Measurements from ENCODE around the gene CCDC63.
A peak's percentile ranks its signal among the peaks of the same experiment; 100 is the strongest.

Gene CCDC63

DNA sequence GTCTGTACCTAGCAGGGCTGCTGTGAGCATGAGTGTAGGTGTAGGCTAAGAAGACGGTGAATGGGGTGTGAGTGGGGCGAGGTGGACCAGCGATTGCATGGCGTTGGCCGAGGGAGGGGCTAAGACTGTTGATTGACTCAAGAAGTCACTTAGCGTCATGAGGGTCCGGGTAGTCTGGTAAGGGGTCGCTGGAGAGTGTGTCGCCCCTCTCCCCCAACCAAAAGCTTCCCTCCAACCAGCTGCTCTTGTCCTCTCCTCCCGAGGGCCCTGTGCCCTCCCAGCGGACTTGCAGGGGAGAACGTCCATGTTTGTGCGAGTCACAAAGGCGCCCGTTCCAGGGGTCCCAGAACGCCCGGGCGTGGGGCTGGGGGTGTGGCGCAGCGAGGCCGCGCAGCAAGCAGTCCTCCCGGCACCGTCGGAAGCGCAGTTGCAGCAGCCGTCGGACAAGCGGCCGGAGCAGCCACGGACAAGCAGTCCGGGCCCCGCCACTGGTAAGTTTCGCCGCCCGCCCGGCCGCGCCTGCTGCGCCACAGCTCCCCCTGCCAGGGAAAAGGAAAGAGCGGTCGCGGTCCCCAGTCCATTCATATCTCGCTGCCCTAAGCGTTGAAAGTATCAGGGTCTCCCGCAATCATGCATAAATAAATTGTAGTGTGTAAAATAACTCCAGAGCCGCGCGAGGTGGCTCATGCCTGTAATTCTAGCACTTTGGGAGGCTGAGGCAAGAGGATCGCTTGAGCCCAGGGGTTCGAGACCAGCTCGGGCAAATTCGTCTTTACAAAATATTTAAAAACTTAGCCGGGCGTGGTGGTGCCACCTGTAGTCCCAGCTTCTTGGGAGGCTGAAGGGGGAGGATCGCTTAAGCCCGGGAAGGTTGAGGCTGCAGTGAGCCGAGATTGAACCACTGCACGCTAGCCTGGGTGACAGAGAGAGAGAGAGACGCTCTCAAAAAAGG, at the start of gene CCDC63:
CCDC63 (plus strand) TSS at position 373 of the 952 bp plus-strand sequence. CDS start 5,968 bp downstream, outside the sequence.
- DNase-seq (ENCODE audit: low spot score) = no peak

GRCh38 chr12:110798461-110798860, 48.3 kb upstream of the CCDC63 start:
- no peak for DNase-seq (ENCODE audit: low spot score)

DNA sequence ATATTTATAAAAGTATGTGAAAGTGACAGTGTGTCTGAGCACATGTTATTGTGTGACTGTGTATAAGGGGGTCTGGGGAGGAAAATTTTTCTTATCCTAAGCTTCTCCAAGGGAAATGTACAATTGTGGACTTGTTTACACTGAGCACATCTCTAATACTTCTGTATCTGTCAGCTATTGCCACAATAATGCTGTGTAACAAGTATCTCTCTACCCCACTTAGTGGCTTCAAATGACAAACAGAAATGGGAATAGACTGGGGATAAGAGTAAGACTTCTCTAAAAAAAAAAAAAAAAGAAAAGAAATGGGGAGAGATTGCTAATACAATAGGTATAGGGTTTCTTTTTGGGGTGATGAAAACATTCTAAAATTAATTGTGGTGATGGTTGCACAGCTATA, 44.3 kb upstream of the CCDC63 start:
- DNase-seq (ENCODE audit: low spot score) = no peak

DNA sequence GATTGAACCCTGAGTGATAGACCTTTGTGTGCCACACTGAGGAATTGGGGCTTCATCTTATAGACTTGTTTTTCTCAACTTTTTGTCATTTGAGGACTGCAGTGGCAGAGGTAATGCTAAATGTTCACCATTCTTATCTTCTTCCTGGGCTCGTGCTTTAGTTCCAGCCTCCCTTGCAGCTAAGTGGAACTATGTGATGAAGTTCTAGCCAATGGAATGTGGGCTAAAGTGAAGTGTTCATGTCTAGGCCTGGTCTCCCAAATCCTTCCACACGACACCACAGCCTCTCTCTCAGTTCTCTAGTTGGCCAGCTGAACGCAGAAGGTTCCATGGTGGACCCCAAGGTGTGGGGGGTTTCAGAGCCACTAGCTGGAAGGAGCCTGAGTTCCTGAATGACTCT, 42.4 kb upstream of the CCDC63 start:
- DNase-seq (ENCODE audit: low spot score) = no peak

DNA sequence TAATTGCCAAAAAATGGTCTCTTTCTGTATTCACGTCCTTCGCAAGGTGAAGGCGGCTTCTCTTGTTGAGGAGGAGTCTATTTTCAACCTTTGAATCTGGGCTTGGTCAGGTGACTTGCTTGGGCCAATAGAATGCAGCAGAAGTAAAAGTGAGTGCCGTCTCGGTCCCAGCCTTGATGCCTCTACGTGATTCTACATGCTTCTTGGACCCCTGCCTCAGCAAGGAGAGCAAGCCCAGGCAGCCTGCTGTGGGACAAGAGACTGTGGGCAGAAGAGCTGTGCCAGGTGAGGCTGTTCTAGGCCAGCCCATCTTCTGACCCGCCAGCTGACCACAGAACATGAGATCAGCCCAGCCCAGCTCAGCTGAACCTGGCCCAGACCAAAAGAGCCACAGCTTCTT, 39.1 kb upstream of the CCDC63 start:
- DNase-seq (ENCODE audit: low spot score) = no peak

- DNase-seq (ENCODE audit: low spot score) = no peak
Measured at GRCh38 chr12:110809149-110809548, 37.6 kb upstream of the CCDC63 start.

GRCh38 chr12:110811972-110812371, 34.8 kb upstream of the CCDC63 start:
- DNase-seq (ENCODE audit: low spot score) = no peak

DNA sequence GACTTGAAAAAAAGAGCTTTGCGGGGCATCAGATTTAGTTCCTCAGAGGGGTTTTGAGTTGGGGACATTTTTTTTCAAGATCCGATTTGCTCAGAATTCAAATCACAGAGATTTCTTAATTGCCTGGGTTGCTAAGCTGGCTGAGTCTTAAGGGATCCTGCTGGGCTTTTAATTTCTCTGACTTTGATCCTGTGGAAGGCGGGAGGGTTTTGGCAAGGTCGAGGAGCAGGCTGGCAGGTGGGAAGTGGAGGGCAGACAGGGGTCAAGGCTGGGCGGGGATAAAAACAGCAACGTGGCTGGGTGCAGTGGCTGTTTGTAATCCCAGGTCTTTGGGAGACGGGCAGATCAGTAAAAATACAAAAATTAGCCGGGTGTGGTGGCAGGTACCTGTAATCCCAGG, 33.5 kb upstream of the CCDC63 start:
- no peak for DNase-seq (ENCODE audit: low spot score)

DNA sequence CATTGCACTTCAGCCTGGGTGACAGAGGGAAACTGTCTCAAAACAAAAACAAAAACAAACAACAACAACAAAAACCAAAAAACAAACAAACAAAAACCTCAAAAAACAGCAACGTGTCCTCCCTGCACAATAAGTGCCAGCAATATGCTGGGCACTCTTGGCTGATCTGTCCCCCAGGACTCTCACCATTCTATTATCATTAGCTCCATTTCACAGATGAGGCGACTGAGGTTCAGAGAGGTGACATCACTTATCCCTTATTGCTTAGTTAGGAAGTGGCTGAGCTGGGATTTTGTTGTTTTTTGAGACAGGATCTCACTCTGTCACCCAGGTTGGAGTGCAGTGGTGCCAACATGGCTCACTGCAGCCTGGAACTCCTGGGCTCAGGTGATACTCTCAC, 33.0 kb upstream of the CCDC63 start:
- DNase-seq (ENCODE audit: low spot score) = no peak

GRCh38 chr12:110816248-110816647, 30.5 kb upstream of the CCDC63 start:
- DNase-seq (ENCODE audit: low spot score) = no peak

GRCh38 chr12:110816779-110817178, 30.0 kb upstream of the CCDC63 start:
- no peak for DNase-seq (ENCODE audit: low spot score)

DNA sequence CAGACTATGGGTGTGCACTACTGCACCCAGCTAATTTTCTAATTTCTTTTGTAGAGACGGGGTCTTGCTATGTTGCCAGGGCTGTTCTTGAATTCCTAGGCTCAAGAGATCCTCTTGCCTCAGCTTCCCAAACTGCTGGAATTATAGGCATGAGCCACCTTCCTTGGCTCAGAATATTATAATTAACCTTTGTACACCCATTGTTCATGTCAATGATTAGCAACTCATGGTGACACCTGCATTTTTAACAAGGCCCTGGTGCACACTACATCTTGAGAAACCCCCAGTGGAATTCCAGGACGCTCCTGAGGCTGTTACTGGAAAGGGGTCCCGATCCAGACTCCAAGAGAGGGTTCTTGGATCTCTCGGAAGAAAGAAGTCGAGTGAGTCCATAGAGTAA, 28.3 kb upstream of the CCDC63 start:
- no peak for DNase-seq (ENCODE audit: low spot score)

DNA sequence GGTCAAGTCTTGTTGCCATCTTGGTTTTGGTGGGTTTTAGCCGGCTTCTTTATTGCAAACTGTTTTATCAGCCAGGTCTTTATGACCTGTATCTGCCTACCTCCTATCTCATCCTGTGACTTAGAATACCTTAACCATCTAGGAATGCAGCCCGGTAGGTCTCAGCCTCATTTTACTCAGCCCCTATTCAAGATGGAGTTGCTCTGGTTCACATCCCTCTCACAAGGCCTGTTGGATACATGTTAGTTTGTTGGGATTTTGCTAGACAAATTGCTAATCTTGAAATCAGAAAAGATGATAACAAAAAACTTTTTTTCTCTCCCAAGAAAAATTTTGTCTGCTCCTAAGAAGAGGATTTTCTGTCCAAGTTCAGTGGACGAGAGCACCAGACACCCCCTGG, 27.6 kb upstream of the CCDC63 start:
- DNase-seq (ENCODE audit: low spot score) = no peak

GRCh38 chr12:110819646-110820045, 27.1 kb upstream of the CCDC63 start:
- DNase-seq (ENCODE audit: low spot score) = no peak

GRCh38 chr12:110821917-110822316, 24.9 kb upstream of the CCDC63 start:
- no peak for DNase-seq (ENCODE audit: low spot score)

DNA sequence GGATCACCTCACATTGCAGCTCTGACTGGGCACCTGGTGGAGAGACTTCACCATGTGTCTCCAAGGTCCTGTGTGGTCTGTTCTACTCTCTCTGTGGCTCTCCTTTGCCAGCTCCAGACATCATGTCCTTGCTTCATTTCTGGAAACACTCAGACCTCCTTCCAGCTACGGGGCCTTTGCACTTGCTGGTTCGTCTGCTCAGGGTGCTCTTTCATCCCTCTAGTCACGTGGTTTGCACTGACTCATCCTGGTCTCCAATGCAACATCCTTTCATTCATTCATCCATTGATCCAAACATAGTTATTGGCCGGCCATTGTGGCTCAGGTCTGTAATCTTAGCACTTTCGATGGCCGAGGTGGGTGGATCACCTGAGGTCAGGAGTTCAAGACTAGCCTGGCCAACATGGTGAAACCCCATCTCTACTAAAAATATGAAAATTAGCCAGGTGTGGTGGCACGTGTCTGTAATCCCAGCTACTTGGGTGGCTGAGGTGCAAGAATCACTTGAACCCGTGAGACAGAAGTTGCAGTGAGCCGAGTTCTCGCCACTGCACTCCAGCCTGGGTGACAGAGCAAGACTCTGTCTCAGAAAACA, 23.9 kb upstream of the CCDC63 start:
- no peak for DNase-seq (ENCODE audit: low spot score)

DNA sequence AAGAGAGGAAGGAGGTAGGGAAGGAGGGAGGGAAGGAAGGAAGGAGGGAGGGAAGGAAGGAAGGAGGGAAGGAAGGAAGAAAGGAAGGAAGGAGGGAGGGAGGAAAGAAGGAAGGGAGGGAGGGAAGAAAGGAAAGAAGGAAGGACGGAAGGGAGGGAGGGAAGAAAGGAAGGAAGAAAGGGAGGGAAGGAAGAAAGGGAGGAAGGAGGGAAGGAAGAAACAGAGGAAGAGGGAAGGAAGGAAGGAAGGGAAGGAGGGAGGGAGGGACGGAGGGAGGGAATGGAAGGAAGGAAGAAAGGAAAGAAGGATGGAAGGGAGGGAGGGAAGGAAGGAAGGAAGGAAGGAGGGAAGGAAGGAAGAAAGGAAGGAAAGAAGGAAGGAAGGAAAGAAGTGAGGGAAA, 22.4 kb upstream of the CCDC63 start:
- no peak for DNase-seq (ENCODE audit: low spot score)

DNA sequence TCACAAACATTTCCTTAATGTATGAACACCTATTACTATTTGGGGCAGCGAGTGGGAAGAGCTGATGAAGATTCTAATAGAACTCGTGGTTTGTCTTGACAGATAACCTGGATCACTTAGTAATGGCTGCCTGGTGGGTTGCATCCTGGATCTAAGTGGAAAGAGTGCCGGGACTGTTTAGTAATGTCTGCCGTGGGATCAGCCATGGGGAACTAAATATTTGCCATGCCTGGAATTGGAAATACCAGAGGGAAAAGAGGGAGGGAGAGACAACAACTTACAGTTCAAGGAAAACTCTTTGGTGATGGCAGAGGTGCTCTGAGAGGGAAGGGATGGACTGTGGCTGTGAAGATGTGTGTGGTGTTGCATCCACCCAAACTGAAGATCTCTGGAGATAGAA, 21.3 kb upstream of the CCDC63 start:
- DNase-seq (ENCODE audit: low spot score) = no peak

- peak; percentile 84 for DNase-seq (ENCODE audit: low spot score)
Measured at GRCh38 chr12:110826592-110827200, 20.1 kb upstream of the CCDC63 start.

DNA sequence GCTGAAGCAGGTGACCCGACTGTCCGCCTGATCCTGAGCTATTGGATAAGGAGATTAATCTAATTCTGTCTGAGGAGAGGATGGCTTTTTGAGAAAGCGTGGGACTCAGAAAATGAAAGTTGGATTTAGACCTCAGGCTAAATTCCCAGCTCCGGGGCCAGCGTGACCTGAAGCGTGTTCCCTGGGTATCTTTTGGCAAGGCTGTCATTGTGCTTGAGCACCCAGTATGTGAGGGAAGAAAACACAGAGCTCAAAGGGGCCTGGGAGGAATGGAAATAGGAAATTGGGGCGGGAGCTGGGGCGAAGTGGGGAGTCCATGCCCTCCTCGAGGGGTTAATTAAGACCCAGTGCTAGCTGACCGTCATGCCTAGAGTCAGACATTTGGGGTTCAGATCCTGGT, 17.5 kb upstream of the CCDC63 start:
- no peak for DNase-seq (ENCODE audit: low spot score)

- no peak for DNase-seq (ENCODE audit: low spot score)
Measured at GRCh38 chr12:110836291-110836690, 10.5 kb upstream of the CCDC63 start.

- DNase-seq (ENCODE audit: low spot score) = no peak
Measured at GRCh38 chr12:110841007-110841406, 5.8 kb upstream of the CCDC63 start.

- no peak for DNase-seq (ENCODE audit: low spot score)
Measured at GRCh38 chr12:110844131-110844530, 2.7 kb upstream of the CCDC63 start.
